Prostate gland (tissue), 2 donors: ENCODE results near the gene IQGAP1.

Source experiments
- POLR2AphosphoS5 ChIP-seq: sonication (generic); formaldehyde crosslinking; IDR thresholded peaks from one replicate; pipeline ENCODE4 v1.6.1; 2017; ENCODE audit warnings: antibody characterized with exemption
- TF ChIP-seq, protein P1 (sequence below), 4 experiments: fragments of 200-600 bp in 2 of 4; fragments of 450-650 bp in 2 of 4; sonication (generic) in 2 of 4; IDR thresholded peaks; 1 replicate in 3 of 4; 2 replicates in 1 of 4; pipeline ENCODE4 v1.5.1; 2016 to 2019; ENCODE audit warnings: antibody characterized with exemption in 4 of 4, mild to moderate bottlenecking in 2 of 4, moderate library complexity in 2 of 4

DNA sequence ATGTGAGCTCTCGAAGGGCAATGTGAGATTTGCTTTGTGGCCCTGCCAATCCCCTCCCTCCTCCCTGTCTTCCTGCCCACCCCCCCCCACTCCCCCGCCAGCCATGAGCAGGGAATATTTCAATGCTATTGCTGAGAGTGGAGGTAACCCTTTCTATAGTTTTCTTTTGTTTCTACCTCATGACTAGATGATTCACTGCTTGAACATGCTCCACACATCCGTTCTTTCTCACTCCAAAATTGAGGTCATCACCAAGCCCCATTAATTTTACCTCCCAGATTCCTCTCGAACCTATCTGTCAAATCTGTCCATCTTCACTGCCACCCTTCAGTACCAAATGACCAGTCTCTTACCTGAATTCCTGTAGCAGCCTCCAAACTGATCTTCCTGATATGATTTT lies 23.8 kb upstream of the IQGAP1 start:
- TF ChIP-seq, protein P1, sequence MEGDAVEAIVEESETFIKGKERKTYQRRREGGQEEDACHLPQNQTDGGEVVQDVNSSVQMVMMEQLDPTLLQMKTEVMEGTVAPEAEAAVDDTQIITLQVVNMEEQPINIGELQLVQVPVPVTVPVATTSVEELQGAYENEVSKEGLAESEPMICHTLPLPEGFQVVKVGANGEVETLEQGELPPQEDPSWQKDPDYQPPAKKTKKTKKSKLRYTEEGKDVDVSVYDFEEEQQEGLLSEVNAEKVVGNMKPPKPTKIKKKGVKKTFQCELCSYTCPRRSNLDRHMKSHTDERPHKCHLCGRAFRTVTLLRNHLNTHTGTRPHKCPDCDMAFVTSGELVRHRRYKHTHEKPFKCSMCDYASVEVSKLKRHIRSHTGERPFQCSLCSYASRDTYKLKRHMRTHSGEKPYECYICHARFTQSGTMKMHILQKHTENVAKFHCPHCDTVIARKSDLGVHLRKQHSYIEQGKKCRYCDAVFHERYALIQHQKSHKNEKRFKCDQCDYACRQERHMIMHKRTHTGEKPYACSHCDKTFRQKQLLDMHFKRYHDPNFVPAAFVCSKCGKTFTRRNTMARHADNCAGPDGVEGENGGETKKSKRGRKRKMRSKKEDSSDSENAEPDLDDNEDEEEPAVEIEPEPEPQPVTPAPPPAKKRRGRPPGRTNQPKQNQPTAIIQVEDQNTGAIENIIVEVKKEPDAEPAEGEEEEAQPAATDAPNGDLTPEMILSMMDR (IDR thresholded peaks at IDR 0.05): no peak
- TF ChIP-seq POLR2AphosphoS5: no peak
